ENCODE measurements around the gene ATG5. TPM values are rescaled to one million over a fixed set of nuclear protein-coding genes. Genes with fewer than 3 reads are reported as not detected.

ATG5 gene
- total RNA-seq, 2 experiments from 2014 or later, result 25.7 to 28.5 TPM

- Mint-ChIP-seq H3K4me1 (peaks cover 49% of the 10 kb centered on the region), H3K9me3 (peaks cover 3% of the 10 kb centered on the region), H3K27ac (peak overlapping the region; percentile 75), H3K27me3 (no peaks in the 10 kb centered on the region), H3K4me3 (peak overlapping the region; percentile 66), H3K36me3 (peaks cover 19% of the 10 kb centered on the region)
- POLR2A ChIA-PET, result interaction anchor here (1.1 to 1.4 kb wide), 3 partner anchors 9 to 87 kb away, joined by 3 to 10 read pairs (median 3); no protein-coding TSS in a partner anchor
- ATAC-seq (ENCODE audit: low read depth), result peak; percentile 47
- no peak for DNase-seq
These were observed 139.4 kb downstream of the ATG5 start for GRCh38 chr6:106186172-106186571.

- Mint-ChIP-seq H3K27me3 (no peaks in the 10 kb centered on the region), H3K9me3 (peaks cover 3% of the 10 kb centered on the region), H3K27ac (peak overlapping the region; percentile 75), H3K4me3 (peak overlapping the region; percentile 66), H3K36me3 (peaks cover 20% of the 10 kb centered on the region), H3K4me1 (peaks cover 49% of the 10 kb centered on the region)
- ATAC-seq (ENCODE audit: low read depth) (no peak), DNase-seq (no peak)
- POLR2A ChIA-PET, result interaction anchor here (1.1 to 1.4 kb wide), 3 partner anchors 10 to 86 kb away, joined by 3 to 10 read pairs (median 3); no protein-coding TSS in a partner anchor
These were observed 139.9 kb downstream of the ATG5 start for GRCh38 chr6:106185615-106186014.

- ATAC-seq (ENCODE audit: low read depth) (no peak), DNase-seq (no peak)
- peaks cover 48% of the 10 kb centered on the region for H3K4me1 Mint-ChIP-seq
- peak overlapping the region; percentile 54 for H3K27ac Mint-ChIP-seq
- peaks cover 17% of the 10 kb centered on the region for H3K36me3 Mint-ChIP-seq
- H3K9me3 Mint-ChIP-seq, result peaks cover 3% of the 10 kb centered on the region
- no peaks in the 10 kb centered on the region for H3K27me3 Mint-ChIP-seq
- POLR2A ChIA-PET, result no interaction called here
- no peak overlapping the region for H3K4me3 Mint-ChIP-seq
These were observed 140.9 kb downstream of the ATG5 start for GRCh38 chr6:106184629-106185028.

- POLR2A ChIA-PET, result no interaction called here
- DNase-seq (no peak), ATAC-seq (ENCODE audit: low read depth) (no peak)
- no peaks in the 10 kb centered on the region for H3K27me3 Mint-ChIP-seq
- peaks cover 16% of the 10 kb centered on the region for H3K36me3 Mint-ChIP-seq
- peaks cover 3% of the 10 kb centered on the region for H3K9me3 Mint-ChIP-seq
- H3K4me3 Mint-ChIP-seq, result no peak overlapping the region
- H3K27ac Mint-ChIP-seq, result no peak overlapping the region
- H3K4me1 Mint-ChIP-seq, result peaks cover 39% of the 10 kb centered on the region
These were observed 142.1 kb downstream of the ATG5 start for GRCh38 chr6:106183430-106183829.

- H3K36me3 Mint-ChIP-seq, result peaks cover 18% of the 10 kb centered on the region
- ATAC-seq (ENCODE audit: low read depth) (no peak), DNase-seq (no peak)
- H3K27ac Mint-ChIP-seq, result no peak overlapping the region
- peaks cover 3% of the 10 kb centered on the region for H3K9me3 Mint-ChIP-seq
- no peak overlapping the region for H3K4me3 Mint-ChIP-seq
- H3K27me3 Mint-ChIP-seq, result no peaks in the 10 kb centered on the region
- H3K4me1 Mint-ChIP-seq, result peaks cover 33% of the 10 kb centered on the region
- POLR2A ChIA-PET, result interaction anchor here (0.5 kb wide), 1 partner anchor 13 kb away, joined by 6 read pairs; no protein-coding TSS in a partner anchor
These were observed 143.1 kb downstream of the ATG5 start for GRCh38 chr6:106182455-106182854.

- no peak overlapping the region for H3K27ac Mint-ChIP-seq
- H3K4me3 Mint-ChIP-seq, result no peak overlapping the region
- H3K27me3 Mint-ChIP-seq, result no peaks in the 10 kb centered on the region
- POLR2A ChIA-PET, result interaction anchor here (0.6 to 0.9 kb wide), 2 partner anchors 12 to 37 kb away, joined by 3 read pairs; no protein-coding TSS in a partner anchor
- ATAC-seq (ENCODE audit: low read depth), result no peak
- H3K4me1 Mint-ChIP-seq, result peaks cover 29% of the 10 kb centered on the region
- H3K9me3 Mint-ChIP-seq, result peaks cover 3% of the 10 kb centered on the region
- peaks cover 21% of the 10 kb centered on the region for H3K36me3 Mint-ChIP-seq
- no peak for DNase-seq
These were observed 143.7 kb downstream of the ATG5 start for GRCh38 chr6:106181664-106182418.

- Mint-ChIP-seq H3K27me3 (no peaks in the 10 kb centered on the region), H3K4me1 (peaks cover 24% of the 10 kb centered on the region), H3K9me3 (peaks cover 6% of the 10 kb centered on the region), H3K36me3 (peaks cover 23% of the 10 kb centered on the region), H3K4me3 (no peak overlapping the region), H3K27ac (no peak overlapping the region)
- ATAC-seq (ENCODE audit: low read depth) (no peak), DNase-seq (no peak)
- POLR2A ChIA-PET, result no interaction called here
These were observed 145.4 kb downstream of the ATG5 start for GRCh38 chr6:106180208-106180607.

GRCh38 chr6:106178900-106179299 is 146.7 kb downstream of the ATG5 start:
- POLR2A ChIA-PET, result interaction anchor here (1.3 kb wide), 1 partner anchor 186 kb away, joined by 3 read pairs; no protein-coding TSS in a partner anchor

GRCh38 chr6:106177786-106178185 is 147.8 kb downstream of the ATG5 start:
- peaks cover 23% of the 10 kb centered on the region for H3K36me3 Mint-ChIP-seq
- peaks cover 5% of the 10 kb centered on the region for H3K9me3 Mint-ChIP-seq
- no peak overlapping the region for H3K4me3 Mint-ChIP-seq
- no peaks in the 10 kb centered on the region for H3K27me3 Mint-ChIP-seq
- POLR2A ChIA-PET, result interaction anchor here (0.7 to 2.2 kb wide), 3 partner anchors 10 to 185 kb away, joined by 3 to 4 read pairs (median 3); no protein-coding TSS in a partner anchor
- no peak overlapping the region for H3K27ac Mint-ChIP-seq
- H3K4me1 Mint-ChIP-seq, result peaks cover 18% of the 10 kb centered on the region
- no peak for ATAC-seq (ENCODE audit: low read depth)
- no peak for DNase-seq

More at GRCh38 chr6:106178900-106179299, 146.7 kb downstream of the ATG5 start:
- Mint-ChIP-seq H3K4me1 (peaks cover 19% of the 10 kb centered on the region), H3K9me3 (peaks cover 6% of the 10 kb centered on the region), H3K27ac (peak overlapping the region; percentile 42), H3K27me3 (no peaks in the 10 kb centered on the region), H3K36me3 (peaks cover 23% of the 10 kb centered on the region), H3K4me3 (no peak overlapping the region)
- ATAC-seq (ENCODE audit: low read depth), result peak; percentile 13
- DNase-seq, result no peak

GRCh38 chr6:106173124-106173879 is 152.3 kb downstream of the ATG5 start:
- no peak for DNase-seq
- peak overlapping the region; percentile 2 for H3K4me3 Mint-ChIP-seq

GRCh38 chr6:106170030-106170791 is 155.3 kb downstream of the ATG5 start:
- POLR2A ChIA-PET, result no interaction called here

More at GRCh38 chr6:106173124-106173879, 152.3 kb downstream of the ATG5 start:
- Mint-ChIP-seq H3K4me1 (peaks cover 25% of the 10 kb centered on the region), H3K9me3 (peaks cover 4% of the 10 kb centered on the region), H3K27me3 (no peaks in the 10 kb centered on the region), H3K36me3 (peaks cover 18% of the 10 kb centered on the region), H3K27ac (peak overlapping the region; percentile 50)
- ATAC-seq (ENCODE audit: low read depth), result peak; percentile 89
- POLR2A ChIA-PET, result interaction anchor here (0.7 to 1.7 kb wide), 6 partner anchors 10 to 75 kb away, joined by 3 to 7 read pairs (median 4); no protein-coding TSS in a partner anchor

GRCh38 chr6:106169517-106169916 is 156.0 kb downstream of the ATG5 start:
- no peak overlapping the region for H3K27ac Mint-ChIP-seq
- POLR2A ChIA-PET, result no interaction called here
- no peaks in the 10 kb centered on the region for H3K27me3 Mint-ChIP-seq
- H3K4me3 Mint-ChIP-seq, result no peak overlapping the region
- ATAC-seq (ENCODE audit: low read depth), result no peak
- DNase-seq, result no peak
- H3K36me3 Mint-ChIP-seq, result peaks cover 10% of the 10 kb centered on the region
- peaks cover 2% of the 10 kb centered on the region for H3K9me3 Mint-ChIP-seq
- H3K4me1 Mint-ChIP-seq, result peaks cover 31% of the 10 kb centered on the region

More at GRCh38 chr6:106170030-106170791, 155.3 kb downstream of the ATG5 start:
- H3K27ac Mint-ChIP-seq, result peak overlapping the region; percentile 25
- peaks cover 27% of the 10 kb centered on the region for H3K4me1 Mint-ChIP-seq
- peaks cover 2% of the 10 kb centered on the region for H3K9me3 Mint-ChIP-seq
- ATAC-seq (ENCODE audit: low read depth) (no peak), DNase-seq (no peak)
- H3K36me3 Mint-ChIP-seq, result peaks cover 9% of the 10 kb centered on the region
- no peaks in the 10 kb centered on the region for H3K27me3 Mint-ChIP-seq
- no peak overlapping the region for H3K4me3 Mint-ChIP-seq
